DOHH2 (cell line): ENCODE data around the gene PRR36.

Experiments used
- H3F3A ChIP-seq: fragments of 200-600 bp; sonication (generic), shearing (Covaris generic); 2 replicates; pipeline ENCODE4 v1.6.0; 2016; ENCODE audit warnings: antibody characterized with exemption, mild to moderate bottlenecking; ENCODE audit not compliant: control insufficient read depth, insufficient read depth
- H3K27ac ChIP-seq: fragments of 200-600 bp; sonication (generic); 2 replicates; pipeline ENCODE4 v1.5.1; 2014; ENCODE audit warnings: low read depth, mild to moderate bottlenecking, low read length, moderate library complexity
- H3K27me3 ChIP-seq: fragments of 200-600 bp; sonication (generic); 2 replicates; pipeline ENCODE4 v1.6.1; 2014; ENCODE audit warnings: mild to moderate bottlenecking, low read length, mixed read lengths; ENCODE audit not compliant: control insufficient read depth
- H3K36me3 ChIP-seq: fragments of 200-600 bp; sonication (generic); 2 replicates; pipeline ENCODE4 v1.6.1; 2014; ENCODE audit warnings: mild to moderate bottlenecking, low read length, moderate library complexity, mixed read lengths; ENCODE audit not compliant: control insufficient read depth
- H3K4me1 ChIP-seq: fragments of 200-600 bp; sonication (generic); 2 replicates; pipeline ENCODE4 v1.6.1; 2014; ENCODE audit warnings: mild to moderate bottlenecking, low read length, mixed read lengths; ENCODE audit not compliant: control insufficient read depth
- H3K4me2 ChIP-seq: fragments of 200-600 bp; sonication (generic); 2 replicates; pipeline ENCODE4 v1.6.0; 2014; ENCODE audit warnings: mild to moderate bottlenecking, low read length, moderate library complexity
- H3K4me3 ChIP-seq: fragments of 200-600 bp; sonication (generic); 2 replicates; pipeline ENCODE4 v1.5.1; 2014; ENCODE audit warnings: mild to moderate bottlenecking, low read length, mixed read lengths
- H3K79me2 ChIP-seq: fragments of 200-600 bp; sonication (generic); 2 replicates; pipeline ENCODE4 v1.6.1; 2014; ENCODE audit warnings: mild to moderate bottlenecking, low read length, mixed read lengths; ENCODE audit not compliant: control insufficient read depth
- H3K9me2 ChIP-seq: fragments of 200-600 bp; sonication (generic); replicated peaks from 2 replicates; pipeline ENCODE4 v1.6.1; 2014; ENCODE audit warnings: mild to moderate bottlenecking, low read length, mixed read lengths; ENCODE audit not compliant: control insufficient read depth
- H3K9me3 ChIP-seq: fragments of 200-600 bp; sonication (generic); 2 replicates; pipeline ENCODE4 v1.6.1; 2014; ENCODE audit warnings: antibody characterized with exemption, low read length, mixed read lengths; ENCODE audit not compliant: control insufficient read depth, insufficient read depth
- H4K20me1 ChIP-seq: fragments of 200-600 bp; sonication (generic); 2 replicates; pipeline ENCODE4 v1.6.0; 2014; ENCODE audit warnings: low read depth, mild to moderate bottlenecking, antibody characterized with exemption, low read length, moderate library complexity; ENCODE audit not compliant: control insufficient read depth, insufficient read depth
- EZH2phosphoT487 ChIP-seq: fragments of 200-600 bp; sonication (generic); IDR thresholded peaks from 2 replicates; pipeline ENCODE4 v1.6.1; 2017; ENCODE audit warnings: borderline replicate concordance, mild to moderate bottlenecking, antibody characterized with exemption, low read length, moderate library complexity, mixed read lengths
- TF ChIP-seq, protein P1 (sequence below): fragments of 200-600 bp; sonication (generic); IDR thresholded peaks from one replicate; pipeline ENCODE4 v1.5.1; 2014; ENCODE audit warnings: antibody characterized with exemption, mild to moderate bottlenecking, low read depth, low read length; ENCODE audit not compliant: poor library complexity, severe bottlenecking

The PRR36 gene

GRCh38 chr19:7823686-7824301 lies 50.4 kb downstream of the PRR36 start:
- no peak overlapping the region for H3K4me2 ChIP-seq
- TF ChIP-seq, protein P1, sequence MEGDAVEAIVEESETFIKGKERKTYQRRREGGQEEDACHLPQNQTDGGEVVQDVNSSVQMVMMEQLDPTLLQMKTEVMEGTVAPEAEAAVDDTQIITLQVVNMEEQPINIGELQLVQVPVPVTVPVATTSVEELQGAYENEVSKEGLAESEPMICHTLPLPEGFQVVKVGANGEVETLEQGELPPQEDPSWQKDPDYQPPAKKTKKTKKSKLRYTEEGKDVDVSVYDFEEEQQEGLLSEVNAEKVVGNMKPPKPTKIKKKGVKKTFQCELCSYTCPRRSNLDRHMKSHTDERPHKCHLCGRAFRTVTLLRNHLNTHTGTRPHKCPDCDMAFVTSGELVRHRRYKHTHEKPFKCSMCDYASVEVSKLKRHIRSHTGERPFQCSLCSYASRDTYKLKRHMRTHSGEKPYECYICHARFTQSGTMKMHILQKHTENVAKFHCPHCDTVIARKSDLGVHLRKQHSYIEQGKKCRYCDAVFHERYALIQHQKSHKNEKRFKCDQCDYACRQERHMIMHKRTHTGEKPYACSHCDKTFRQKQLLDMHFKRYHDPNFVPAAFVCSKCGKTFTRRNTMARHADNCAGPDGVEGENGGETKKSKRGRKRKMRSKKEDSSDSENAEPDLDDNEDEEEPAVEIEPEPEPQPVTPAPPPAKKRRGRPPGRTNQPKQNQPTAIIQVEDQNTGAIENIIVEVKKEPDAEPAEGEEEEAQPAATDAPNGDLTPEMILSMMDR: no peak
- no peak for TF ChIP-seq EZH2phosphoT487
- H3K9me2 ChIP-seq: no peaks in the 10 kb centered on the region
- no peaks in the 10 kb centered on the region for H3K4me1 ChIP-seq
- no peak overlapping the region for H3K27ac ChIP-seq
- H3F3A ChIP-seq: no peaks in the 10 kb centered on the region
- H4K20me1 ChIP-seq: no peaks in the 10 kb centered on the region
- no peaks in the 10 kb centered on the region for H3K36me3 ChIP-seq
- no peaks in the 10 kb centered on the region for H3K79me2 ChIP-seq
- H3K27me3 ChIP-seq: peaks cover 19% of the 10 kb centered on the region
- H3K9me3 ChIP-seq: no peaks in the 10 kb centered on the region
- no peak overlapping the region for H3K4me3 ChIP-seq

- H3K27me3 ChIP-seq: peaks cover 19% of the 10 kb centered on the region
- H4K20me1 ChIP-seq: no peaks in the 10 kb centered on the region
- H3K4me1 ChIP-seq: no peaks in the 10 kb centered on the region
- no peaks in the 10 kb centered on the region for H3K79me2 ChIP-seq
- no peaks in the 10 kb centered on the region for H3K9me2 ChIP-seq
- TF ChIP-seq, protein P1: no peak
- no peak for TF ChIP-seq EZH2phosphoT487
- no peak overlapping the region for H3K4me2 ChIP-seq
- H3K4me3 ChIP-seq: no peak overlapping the region
- no peaks in the 10 kb centered on the region for H3K9me3 ChIP-seq
- H3F3A ChIP-seq: no peaks in the 10 kb centered on the region
- H3K27ac ChIP-seq: no peak overlapping the region
- H3K36me3 ChIP-seq: no peaks in the 10 kb centered on the region
Measured at GRCh38 chr19:7822910-7823515, 51.2 kb downstream of the PRR36 start.

DNA sequence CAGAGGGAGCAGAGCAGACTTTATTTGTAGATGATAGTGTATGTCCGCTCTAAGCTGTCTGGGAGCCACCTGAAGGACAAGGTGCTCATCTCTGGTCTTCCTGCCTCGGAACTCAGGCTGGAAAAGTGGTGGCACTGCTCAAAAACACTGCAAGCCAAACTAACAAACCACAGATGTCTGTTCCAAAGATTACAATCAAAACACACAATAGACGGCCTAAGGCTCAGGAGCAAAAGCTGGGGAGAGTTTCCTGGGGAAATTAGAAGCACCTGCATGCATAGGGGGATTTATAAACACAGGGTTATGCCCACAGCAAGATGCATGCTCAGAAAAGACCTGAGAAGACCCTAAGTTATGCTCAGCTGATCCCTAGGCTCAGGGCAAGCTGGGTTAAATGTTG lies 53.6 kb downstream of the PRR36 start:
- H3K4me1 ChIP-seq: no peaks in the 10 kb centered on the region
- H3K27me3 ChIP-seq: peaks cover 24% of the 10 kb centered on the region
- no peak overlapping the region for H3K4me2 ChIP-seq
- TF ChIP-seq, protein P1: no peak
- TF ChIP-seq EZH2phosphoT487: no peak
- H3K9me2 ChIP-seq: no peaks in the 10 kb centered on the region
- H3K79me2 ChIP-seq: no peaks in the 10 kb centered on the region
- H3F3A ChIP-seq: no peaks in the 10 kb centered on the region
- no peaks in the 10 kb centered on the region for H3K9me3 ChIP-seq
- no peak overlapping the region for H3K27ac ChIP-seq
- H4K20me1 ChIP-seq: no peaks in the 10 kb centered on the region
- H3K36me3 ChIP-seq: no peaks in the 10 kb centered on the region
- H3K4me3 ChIP-seq: no peak overlapping the region
